Measurements from ENCODE around the gene SOX11.

The SOX11 gene

DNA sequence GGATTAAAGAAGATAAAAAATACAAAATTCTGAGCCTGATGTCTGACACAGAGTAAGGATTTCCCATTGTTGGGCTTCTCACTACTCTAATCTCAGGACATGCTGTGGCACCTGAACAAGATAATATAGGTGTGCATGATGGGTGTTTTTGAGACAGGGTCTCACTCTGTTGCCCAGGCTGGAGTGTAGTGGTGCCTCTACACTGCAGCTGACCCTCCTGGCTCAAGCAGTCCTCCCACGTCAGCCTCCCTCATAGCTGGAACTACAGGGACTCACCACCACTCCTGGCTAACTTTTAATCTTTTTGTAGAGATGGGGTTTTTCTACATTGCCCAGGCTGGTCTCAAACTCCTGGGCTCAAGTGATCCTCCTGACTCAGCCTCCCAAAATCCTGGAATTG is 32.9 kb downstream of the SOX11 start:
- TF ChIP-seq, protein P1, sequence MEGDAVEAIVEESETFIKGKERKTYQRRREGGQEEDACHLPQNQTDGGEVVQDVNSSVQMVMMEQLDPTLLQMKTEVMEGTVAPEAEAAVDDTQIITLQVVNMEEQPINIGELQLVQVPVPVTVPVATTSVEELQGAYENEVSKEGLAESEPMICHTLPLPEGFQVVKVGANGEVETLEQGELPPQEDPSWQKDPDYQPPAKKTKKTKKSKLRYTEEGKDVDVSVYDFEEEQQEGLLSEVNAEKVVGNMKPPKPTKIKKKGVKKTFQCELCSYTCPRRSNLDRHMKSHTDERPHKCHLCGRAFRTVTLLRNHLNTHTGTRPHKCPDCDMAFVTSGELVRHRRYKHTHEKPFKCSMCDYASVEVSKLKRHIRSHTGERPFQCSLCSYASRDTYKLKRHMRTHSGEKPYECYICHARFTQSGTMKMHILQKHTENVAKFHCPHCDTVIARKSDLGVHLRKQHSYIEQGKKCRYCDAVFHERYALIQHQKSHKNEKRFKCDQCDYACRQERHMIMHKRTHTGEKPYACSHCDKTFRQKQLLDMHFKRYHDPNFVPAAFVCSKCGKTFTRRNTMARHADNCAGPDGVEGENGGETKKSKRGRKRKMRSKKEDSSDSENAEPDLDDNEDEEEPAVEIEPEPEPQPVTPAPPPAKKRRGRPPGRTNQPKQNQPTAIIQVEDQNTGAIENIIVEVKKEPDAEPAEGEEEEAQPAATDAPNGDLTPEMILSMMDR (IDR thresholded peaks at IDR 0.05), result no peak
- TF ChIP-seq ZFX (IDR thresholded peaks at IDR 0.05; ENCODE audit: borderline replicate concordance), result no peak
- no peak overlapping the region for H3K27ac ChIP-seq

DNA sequence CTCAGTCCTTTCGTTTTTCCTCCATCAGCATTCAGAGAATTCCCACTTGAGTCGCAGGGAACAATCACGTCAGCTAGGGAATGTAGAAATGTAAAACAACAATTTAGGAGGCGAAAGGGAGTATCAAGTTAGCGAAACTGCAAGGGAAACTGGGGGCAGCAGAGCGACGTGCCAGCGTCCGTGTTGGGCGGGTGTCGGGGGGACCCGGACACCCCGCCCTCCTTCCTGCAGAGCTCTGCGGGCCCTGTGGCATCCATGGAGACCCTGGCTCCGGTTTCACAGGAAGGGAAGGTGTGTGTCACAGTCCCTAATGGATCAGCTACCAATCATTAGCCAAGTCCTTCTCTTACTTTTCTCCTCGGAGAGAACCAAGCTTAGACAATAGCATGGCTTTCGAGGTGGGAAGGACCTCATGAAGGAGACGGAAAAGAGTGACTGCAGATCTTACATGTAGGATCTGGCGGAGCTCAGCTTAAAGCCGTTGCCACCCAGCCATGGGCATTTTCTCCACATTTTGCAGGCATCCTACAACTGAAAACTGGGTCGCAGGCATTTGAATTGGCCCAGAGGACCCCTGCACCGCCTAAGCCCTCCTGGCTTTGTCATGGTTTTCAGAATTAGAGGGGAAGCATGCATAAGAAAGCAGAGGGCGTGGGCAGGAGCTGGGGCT is 33.7 kb downstream of the SOX11 start:
- no peak overlapping the region for H3K27ac ChIP-seq
- TF ChIP-seq ZFX (IDR thresholded peaks at IDR 0.05; ENCODE audit: borderline replicate concordance), result no peak
- TF ChIP-seq, protein P1 (IDR thresholded peaks at IDR 0.05), result no peak

DNA sequence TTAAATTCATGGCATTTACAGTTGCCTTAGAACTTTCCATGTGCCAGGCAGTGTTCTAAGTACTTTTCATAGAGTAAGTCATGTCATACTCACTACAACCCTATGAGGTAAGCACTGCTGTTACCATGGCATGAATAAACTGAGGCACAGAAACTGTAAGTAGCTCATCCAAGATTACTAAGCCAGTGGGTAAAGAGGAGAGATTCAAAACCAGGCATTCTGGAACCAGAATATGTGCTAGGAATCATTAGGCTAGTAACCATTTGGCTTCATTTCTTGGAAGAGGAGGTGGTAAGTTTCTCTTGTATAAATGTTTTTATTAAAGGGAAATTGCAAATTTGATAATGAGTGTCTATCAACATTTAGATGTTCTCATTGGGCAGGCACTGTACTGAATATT is 35.1 kb downstream of the SOX11 start:
- TF ChIP-seq, protein P1 (IDR thresholded peaks at IDR 0.05), result no peak
- no peak for TF ChIP-seq ZFX (IDR thresholded peaks at IDR 0.05; ENCODE audit: borderline replicate concordance)
- no peak overlapping the region for H3K27ac ChIP-seq

DNA sequence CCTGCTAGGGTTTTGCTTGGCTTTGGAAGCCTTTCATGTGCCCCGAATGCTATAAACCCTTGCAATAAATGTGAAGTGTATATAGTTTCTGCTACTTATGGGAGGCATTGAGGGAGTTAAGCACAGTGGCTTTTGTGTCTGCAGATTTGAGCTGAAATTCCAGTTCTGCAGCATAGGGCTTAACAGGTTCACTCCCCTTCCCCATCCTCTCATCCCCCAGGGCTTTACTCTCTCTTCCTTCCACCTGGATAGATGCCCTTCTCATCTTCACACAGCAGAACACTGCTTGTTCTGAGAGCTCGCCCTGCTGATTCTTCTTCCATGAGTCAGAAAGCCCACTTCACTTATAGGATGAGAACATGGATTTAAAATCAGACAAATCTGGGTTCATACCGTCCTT is 37.2 kb downstream of the SOX11 start:
- TF ChIP-seq, protein P1 (IDR thresholded peaks at IDR 0.05), result no peak
- no peak for TF ChIP-seq ZFX (IDR thresholded peaks at IDR 0.05; ENCODE audit: borderline replicate concordance)

DNA sequence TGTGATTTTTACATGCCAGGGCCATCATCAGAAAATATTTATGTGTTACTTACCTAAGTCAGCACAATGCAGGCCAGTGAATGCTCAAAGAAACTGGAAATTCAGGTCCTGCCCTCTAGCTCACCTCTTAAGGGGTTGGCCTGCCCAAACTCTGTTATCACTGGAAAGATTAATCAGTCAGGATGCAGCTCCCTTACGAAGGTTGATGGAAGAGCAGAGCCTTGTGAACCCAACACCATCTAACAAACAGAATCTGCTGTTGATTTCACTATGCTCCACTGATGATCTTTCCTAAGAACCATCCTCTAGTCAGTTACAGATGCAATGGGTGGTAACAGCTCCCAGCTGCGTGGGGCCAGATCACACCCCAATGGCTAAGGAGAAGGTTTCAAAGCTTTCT is 38.2 kb downstream of the SOX11 start:
- no peak for TF ChIP-seq ZFX (IDR thresholded peaks at IDR 0.05; ENCODE audit: borderline replicate concordance)
- TF ChIP-seq, protein P1 (IDR thresholded peaks at IDR 0.05), result no peak
- H3K27ac ChIP-seq, result no peak overlapping the region

More for the DNA sequence above, 37.2 kb downstream of the SOX11 start:
- no peak overlapping the region for H3K27ac ChIP-seq

DNA sequence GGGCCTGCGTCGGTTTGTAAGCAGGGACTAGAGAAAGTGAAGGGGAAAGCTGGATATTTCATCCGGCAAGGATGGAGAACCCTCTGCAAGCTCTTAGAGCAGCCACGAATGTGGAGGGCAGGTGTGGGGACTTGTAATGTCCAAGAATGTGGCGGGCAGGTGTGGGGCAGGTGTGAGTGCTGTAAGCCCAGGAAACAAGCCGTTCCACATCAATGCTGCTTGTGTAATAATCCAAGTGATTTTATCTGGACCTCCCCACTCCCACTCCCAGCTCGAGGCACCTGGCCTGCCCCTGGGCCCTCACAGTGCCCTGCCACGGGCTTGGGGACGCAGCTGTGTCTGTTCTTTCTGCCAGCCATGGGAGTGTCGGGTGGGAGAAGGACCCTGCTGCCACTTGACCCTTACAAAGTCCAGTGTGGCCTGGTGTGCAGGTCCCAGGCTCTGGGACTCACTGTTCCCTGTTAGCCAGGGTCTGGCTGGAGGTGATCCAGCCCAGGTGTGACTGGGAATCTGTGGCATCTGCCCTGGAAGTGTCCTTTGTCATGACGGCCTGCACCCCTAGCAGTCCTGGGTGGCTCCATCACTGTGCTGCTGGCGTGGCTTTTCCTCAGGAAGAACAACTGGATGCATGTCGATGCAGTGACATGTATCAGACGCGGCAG is 42.8 kb downstream of the SOX11 start:
- H3K27ac ChIP-seq, result no peak overlapping the region
- TF ChIP-seq ZFX (IDR thresholded peaks at IDR 0.05; ENCODE audit: borderline replicate concordance), result no peak
- TF ChIP-seq, protein P1 (IDR thresholded peaks at IDR 0.05), result no peak

DNA sequence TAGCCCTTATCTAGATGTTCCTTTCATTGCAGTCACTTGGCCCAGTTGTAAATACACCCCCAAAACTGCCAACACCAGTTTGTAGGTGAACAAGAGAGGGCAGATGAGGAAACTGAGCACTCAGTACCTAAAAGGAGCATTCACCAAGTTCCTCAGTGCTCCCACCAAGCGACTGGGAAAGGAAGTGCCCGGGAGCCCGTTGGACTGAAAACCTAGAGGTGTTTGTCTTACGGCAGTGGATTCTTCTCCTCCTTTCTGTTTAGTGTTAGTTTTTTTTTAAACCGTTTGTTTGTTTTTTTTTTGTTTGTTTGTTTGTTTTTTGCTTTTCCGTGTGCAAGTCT is 43.3 kb downstream of the SOX11 start:
- no peak for TF ChIP-seq ZFX (IDR thresholded peaks at IDR 0.05; ENCODE audit: borderline replicate concordance)
- TF ChIP-seq, protein P1 (IDR thresholded peaks at IDR 0.05), result no peak

More for the DNA sequence above, 43.3 kb downstream of the SOX11 start:
- H3K27ac ChIP-seq, result no peak overlapping the region
